GM19043 (cell line): ENCODE results near the gene NRXN3.

Experiments used
- ATAC-seq: cut with Tn5 transposase; IDR thresholded peaks from one replicate; pipeline ENCODE4 v1.9.1; 2021; ENCODE audit warnings: low read depth; ENCODE audit not compliant: unreplicated experiment

NRXN3 gene

DNA sequence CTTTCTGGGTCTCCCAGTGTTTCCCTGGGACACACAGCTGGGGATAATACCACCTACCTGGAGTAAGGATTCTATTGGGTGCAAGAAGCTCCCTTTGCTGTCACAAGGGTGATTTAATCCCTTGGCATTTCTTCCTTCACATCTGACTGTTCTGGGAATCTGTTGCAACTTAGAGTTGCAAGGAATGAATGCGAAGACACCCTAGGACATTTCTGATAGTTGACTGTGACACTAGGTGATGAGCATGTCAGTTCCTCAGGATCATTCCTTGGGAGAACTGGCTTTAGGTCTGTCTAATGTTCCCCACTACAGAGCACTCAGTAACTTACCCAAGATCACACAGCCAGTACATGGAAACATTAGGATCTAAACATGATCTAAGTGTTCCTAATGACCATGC is 593.6 kb downstream of the NRXN3 start:
- no peak for ATAC-seq

DNA sequence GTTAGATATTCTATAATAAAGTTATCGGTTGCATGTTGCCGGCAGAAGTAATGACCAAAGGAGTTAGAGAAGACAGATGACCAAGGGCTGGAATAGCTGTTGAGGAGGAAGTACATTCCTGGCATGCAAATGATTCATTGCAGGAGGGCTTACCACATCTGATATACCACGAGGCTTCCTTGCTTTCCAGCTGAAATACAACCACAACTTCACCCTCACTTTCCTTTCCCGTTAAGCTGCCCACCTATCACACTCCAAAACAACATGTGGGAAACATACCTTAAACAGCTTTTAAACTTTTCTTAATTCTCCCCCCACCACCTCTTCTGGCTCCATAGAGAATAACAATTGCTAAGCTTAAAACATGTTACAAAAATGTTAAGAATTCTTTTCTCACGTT is 594.1 kb downstream of the NRXN3 start:
- no peak for ATAC-seq

DNA sequence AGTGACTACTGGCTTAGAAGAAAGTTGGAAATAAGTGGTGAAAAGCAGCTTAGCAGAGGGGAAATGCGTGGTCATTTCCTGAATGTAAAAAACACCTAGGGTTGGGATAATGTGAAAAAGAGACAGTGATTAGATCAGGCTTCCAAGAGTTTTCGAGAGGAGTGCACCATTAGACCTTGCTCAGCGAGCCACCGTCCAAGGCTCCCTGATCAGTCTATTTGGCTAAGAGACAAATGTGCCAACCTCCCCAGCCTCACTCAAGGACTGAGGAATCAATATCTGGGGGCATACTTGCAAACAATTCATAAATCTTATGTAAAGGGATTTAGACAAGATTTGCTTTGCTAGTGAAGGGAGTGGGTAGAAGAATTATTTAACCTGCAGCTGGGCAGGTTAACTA is 594.5 kb downstream of the NRXN3 start:
- no peak for ATAC-seq

DNA sequence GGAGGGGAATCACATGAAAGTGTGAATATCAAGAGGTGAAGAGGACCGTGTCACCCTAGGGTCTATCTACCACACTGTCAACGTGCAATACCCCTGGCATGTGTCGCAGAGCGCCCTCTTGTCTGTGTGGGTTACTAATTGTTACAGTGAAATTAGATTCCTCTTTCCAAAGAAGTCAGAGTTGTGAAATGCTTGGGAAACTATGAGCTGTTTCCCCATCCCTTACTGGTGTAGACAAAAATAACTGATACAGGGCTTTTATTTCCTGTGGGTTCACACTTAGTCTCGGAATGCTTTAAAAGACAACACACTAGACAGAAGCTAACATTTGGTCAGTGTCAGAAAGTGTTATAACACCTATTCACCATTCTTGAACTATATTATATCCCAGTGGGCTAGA is 597.3 kb downstream of the NRXN3 start:
- ATAC-seq: no peak

DNA sequence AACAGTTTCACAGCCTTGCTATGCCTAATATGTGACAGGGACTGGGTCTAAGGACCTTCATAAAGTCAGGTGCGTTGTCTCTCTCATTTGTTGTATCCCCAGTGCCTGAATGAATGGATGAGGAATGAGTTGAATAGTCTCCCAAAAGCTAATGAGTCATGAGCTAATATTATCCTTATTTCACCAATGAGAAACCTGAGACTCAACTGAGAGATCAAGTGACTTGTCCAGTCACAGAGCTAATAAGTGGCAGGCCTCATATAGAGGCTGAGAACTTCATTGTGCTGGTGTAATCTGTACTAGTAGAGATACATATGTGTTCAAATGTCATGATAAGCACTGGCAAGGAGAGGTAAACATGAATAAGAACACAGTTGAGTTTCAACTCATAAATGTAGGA is 612.4 kb downstream of the NRXN3 start:
- no peak for ATAC-seq

DNA sequence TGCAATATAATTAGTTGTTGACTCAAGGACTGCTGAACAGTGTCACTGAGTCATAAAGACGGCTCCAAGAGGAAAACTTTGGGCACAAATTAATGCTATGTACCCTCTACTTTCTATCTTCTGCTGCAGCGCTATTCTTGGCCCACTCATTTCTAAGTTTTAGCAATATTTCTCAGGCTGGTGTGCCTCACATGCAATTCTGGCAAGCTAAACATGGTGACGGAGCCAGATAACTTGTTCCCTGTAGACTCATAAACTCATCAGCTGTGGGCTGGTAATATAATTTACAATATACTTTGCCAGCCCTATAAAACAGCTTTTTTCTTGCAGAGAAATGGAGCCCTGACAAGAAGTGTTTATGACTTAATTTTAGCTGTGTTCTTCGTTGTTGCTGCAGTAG is 615.1 kb downstream of the NRXN3 start:
- ATAC-seq: no peak

DNA sequence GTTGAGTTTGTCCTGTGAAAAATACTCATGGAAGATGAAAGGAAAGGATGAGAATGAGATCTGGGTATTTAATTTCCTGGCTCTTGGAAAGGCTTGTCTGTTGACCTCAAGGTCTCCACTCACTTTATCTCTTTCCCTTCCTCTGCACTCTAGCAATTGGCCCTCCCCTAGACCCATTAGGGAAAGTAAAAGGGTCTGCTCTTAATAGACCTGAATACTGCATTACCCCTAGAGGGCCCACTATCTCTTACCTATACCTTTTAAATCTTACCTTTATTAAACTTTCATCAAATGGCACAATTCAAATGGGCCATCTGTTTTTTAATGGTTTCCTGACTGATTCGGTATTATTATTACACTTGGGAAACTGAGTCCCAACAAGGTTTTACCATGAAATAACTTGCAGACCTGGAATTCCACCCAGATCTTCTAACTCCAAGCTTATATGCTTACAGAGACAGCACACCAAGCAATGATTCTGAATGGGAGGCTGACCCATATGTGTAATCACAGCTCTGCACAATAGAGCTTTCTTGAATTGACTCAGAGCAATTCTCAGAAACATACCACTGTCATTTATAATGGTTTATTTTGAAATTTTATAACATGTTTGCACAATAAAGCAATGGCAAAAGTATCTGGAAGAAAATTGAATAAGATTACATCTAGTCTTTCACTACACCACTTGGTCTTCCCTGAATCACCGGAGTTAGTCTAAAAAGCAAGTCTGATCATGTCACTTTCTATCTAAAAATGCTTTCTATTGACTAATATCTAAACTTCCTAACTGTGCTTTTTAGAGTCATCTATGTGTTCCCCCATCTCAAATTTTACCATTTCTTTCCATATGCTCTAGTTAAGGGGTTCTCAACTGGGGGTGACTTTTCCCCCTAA is 618.5 kb downstream of the NRXN3 start:
- ATAC-seq: no peak

DNA sequence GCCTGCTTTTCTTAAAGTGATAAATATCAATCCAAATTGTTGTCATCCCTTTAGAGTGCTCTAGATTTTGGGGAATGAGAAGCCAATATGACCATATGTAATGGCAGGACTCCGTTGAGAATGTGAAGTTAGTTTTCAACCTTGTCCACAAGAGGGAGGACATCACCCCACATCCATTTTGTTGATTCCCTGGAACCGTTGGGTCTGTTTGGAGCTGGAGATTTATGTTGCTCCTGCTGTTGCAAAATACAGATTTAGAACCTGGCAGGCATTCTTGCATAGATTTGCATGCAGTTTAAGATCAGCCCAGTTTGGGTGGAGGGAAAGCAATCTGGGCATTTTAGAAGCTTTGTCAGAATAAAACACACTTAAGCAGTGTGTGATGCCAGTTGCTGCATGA is 620.1 kb downstream of the NRXN3 start:
- ATAC-seq: no peak

DNA sequence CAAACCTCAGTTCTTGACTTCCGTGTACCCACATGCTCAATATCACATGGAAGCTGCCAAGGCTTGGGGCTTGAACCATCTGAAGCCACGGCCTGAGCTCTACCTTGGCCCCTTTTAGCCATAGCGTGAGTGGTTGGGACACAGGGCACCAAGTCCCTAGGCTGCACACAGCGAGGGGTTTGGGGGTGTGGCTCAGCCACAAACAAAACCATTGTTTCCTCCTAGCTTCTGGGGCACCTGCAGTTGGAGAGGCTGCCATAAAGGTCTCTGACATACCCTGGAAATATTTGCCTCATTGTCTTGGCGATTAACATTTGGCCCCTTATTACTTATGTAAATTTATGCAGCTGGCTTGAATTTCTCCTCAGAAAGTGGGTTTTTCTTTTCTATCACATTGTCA is 628.6 kb downstream of the NRXN3 start:
- ATAC-seq: no peak

DNA sequence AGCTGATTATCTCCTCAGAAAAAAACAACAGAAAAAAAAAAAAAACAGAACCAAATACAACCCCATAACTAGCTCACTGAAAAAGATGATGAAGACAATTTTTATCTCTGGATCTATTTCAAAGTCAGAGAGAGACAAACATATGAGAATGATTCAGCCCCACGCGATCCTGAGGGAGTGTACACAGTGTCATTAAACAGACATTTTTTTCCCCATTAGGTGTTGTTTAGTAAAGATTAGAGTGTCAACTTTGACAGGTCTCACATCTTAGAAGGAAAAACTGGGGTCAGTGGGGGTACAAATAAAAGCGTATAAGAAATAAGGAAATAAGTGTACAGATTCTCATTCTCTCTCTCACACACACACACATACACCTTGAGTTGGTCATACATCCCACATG is 635.4 kb downstream of the NRXN3 start:
- no peak for ATAC-seq

DNA sequence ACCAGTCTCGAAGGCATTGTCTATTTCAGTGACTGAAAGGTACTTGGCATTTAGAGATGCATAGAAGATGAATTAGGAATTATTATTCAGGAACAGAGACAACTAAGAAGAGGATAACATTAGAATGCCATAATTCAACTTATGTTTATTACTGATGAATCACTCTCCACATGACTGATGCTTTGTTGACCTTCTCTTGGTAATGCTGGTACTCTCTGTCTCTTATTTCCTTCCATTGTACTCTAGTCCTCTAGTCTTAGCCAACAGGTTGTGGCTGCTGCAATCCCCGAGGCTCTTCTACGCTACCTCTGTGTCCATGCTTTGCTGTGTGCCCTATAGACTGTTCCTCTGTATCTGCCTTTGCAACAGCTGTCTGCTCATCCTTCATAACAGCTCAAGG is 652.9 kb downstream of the NRXN3 start:
- no peak for ATAC-seq

DNA sequence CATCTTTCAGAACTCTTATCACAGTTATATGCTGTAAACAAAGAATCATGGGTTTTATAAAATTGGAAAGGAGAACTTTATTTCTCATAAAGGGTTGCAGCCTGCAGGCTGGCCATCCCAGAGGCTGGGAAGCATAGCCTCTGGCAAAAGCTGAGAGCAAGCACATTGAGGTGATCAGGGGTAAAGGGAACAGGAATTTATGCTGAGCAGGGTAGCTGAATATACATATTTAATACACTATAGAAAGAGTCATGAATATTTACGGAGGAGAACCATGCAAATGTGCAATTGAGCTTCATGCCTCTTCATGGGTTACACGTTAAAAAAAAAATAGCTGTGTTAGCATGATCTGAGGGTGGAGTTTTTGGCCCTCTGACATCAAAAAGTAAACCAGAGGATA is 653.3 kb downstream of the NRXN3 start:
- ATAC-seq: no peak

DNA sequence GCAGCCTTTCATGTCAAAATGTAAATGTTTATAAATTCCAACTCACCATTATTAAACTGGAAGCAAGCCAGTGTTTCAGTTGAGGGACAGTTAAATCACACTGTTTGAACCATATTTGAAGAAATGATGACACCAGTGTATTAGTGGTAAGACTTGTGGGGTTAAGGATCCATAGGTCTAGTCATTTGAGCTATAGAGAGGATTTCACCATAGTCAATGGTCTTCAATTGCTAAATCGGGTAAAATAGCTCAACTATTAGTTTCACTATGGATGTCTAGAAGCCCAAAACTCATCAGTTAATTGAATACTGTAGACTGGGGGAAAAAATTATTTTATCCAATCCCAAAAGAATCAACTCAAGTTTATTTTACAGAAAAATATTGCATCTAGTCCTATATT is 659.1 kb downstream of the NRXN3 start:
- ATAC-seq: peak; percentile 66

DNA sequence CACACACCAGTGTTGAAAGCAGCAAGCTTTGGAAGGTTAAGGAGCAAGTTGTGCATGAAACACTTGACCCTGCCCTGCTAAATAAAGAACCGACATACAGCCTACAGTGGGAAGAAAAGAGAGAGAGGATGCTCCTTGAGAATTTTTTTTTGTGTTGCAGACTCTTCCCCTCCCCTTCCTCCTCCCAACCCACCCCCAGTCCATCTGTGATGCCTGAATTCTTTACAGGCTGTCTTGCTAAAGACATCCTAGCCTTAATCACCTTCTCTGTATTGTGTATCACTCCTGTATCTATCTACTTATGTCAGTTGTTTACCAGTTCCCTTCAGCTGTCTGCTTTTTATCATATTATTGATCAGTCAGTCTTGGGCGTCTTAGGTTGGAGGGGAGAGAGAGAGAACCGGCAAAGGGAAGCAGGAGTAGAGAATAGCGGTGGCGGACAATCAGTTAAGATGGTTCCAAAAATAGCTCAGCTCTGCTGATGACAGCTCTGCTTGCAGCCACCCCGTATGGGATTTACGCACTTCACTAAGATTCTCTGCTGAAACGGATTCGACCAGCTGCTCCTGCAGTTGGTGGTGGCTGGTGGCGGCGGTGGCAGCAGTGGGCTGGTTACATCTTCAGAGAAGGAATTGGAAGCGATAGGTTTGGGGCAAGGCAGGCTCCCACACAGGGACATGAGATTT is 664.7 kb downstream of the NRXN3 start:
- no peak for ATAC-seq

DNA sequence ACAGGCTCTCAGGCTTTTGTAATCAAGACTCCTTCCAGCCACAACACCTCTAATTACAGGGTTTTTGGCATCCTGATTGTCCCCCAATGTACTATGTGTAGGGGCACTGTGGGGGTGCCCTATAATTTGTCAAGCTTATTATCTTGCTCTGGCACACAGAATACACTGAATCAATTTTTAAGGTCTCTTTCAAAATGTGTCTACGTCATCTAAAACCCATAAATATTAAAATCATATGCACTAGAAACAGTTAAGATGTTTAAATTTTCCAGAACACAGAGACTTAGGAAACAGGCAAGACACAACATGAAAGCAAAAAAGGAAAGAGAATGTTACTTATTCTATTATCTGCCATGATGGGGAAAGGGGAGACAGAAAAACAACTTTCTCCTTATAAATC is 665.7 kb downstream of the NRXN3 start:
- no peak for ATAC-seq

DNA sequence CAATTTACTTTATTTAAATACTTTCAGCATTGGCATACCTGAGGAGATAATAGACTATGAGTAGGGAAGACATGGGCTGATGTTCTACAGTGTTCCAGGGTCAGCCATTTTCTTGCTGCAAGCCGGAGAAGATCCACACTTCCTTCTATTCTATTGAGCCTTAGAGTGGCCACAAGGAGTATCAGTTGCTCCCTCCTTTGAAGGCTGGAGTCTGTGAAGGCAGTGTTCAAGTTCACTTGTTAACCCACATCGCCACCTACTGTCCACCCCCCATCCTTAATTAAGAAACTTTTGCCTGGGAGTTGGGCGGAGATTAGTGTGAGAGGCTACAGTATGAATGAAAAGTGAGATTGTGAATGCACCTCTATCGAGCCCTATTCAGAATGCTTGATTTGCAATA is 666.6 kb downstream of the NRXN3 start:
- ATAC-seq: peak; percentile 78

DNA sequence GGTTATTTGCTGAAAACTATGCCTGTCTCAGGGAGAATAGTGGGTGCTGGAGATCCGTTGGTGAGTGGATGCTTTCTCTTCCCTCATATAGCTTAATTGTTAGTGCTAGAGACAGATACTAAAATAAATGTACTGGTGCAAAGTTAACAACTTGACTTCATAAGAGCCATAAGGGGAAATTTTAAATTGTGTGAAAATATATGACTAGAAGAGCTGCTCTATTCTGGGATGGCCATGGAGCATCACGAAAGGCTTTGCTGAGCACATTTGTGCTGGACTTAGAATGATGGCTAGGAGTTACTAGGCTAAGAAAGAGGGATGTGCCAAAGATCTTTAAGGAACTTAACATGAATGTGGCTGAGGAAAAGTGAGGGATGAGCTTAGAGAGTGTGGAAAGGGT is 668.8 kb downstream of the NRXN3 start:
- ATAC-seq: no peak

DNA sequence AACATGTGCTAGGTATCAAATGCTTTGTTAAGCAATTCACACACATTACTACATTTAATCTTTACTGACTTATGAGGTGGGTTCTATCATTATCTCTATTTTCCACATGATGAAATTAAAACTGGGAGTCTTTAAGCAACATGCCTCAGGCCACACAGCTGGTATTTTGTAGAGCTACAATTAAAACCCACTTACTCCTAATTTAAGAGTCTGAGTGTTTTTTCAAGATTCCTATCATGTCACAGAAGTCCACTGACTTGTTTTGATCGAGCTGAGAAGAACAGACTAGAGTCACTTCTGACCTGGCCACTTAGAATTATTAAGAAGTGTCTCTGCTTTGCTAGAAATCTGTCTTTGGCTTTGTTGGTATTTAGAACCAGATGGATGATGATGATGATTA is 670.7 kb downstream of the NRXN3 start:
- no peak for ATAC-seq

DNA sequence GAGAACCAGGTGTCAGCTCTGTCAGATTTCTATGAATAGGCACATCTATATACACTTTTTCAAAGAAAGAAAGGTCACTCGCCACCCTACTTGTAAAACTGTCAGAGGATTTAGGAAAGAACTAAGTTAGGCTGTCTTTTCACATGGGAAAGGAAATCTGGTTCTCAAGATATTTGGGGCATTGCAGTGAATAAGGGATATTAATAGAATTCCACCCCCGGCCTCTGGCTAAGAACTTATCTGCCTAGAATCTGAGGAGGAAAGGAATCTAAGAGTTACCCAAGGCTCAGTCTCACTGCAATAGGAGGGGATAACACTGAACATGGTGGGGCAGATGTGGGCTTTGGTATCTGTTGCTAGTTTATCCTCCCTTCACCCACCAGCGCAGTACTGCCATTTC is 677.6 kb downstream of the NRXN3 start:
- no peak for ATAC-seq

DNA sequence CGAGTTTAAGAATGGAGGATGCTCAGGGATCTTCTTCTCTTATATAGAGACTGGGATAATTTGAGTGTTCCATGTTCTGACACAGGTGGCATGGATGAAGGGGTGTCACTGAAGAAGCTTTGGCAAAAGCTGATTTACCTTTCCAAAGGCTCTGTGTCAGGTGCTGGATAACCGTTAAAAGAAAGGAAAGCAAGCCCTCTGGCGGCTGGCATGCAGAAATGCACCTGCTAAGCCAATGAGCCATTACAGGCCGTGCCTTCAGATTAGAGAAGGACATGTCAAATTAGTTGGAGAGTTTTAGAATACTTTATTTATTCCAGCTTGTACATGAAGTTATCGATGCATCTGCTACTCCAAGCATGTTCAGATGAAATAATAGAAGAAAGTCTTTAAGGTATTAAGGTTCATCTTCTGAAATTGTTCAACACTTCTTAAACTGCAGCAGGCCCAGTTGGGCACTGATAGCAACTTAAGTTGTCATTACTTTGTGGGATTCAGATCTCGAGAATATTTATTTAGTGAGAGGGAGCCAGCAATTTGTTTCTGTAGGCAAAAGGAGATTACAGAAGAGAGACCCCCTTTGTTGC is 678.2 kb downstream of the NRXN3 start:
- peak; percentile 82 for ATAC-seq

DNA sequence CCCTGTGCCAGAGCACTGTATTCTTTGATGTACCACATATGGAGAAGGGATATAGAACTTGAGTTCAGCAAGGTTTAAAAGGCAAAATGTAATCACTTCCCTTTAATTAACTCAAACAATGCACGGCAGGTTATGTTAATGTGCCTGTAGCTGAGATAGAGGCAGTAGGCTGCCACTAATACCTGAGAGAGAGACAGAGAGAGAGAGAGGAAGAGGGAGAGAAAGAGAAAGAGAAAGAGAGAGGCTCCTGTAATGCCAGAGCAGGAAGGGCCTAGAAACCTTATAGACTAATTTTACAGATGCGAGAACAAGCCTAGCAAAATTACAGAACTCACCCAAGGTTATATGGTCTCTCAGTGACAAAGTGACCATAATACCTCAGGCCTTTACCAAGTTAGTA is 679.8 kb downstream of the NRXN3 start:
- no peak for ATAC-seq

DNA sequence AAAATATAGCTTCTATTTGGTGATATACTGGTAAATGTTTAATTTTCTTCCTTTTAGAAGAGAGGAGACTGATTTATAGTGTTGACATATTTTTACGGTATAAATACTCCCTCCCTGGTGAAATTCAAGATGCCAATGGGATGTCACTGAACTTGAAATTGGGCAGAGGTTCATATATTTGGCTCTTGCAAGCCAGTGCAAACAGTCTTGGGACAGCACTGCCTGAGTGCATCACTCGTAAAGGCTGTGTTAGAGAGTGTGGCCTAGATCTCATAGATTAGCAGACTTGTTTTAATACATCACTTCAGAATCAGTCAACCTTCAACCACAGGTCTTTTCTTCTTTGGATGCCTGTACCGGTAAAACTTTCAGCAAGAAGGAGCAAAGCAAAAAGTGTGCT is 681.0 kb downstream of the NRXN3 start:
- ATAC-seq: no peak
